Stimulated activated CD4-positive, alpha-beta T cell treated with anti-CD3 and anti-CD28 coated beads, Interleukin-15, amount 100 ng/mL, for 1 hour (primary cell): Measurements from ENCODE around the gene PIGW.
A peak's percentile ranks its signal among the peaks of the same experiment; 100 is the strongest.

ENCODE experiments used
- DNase-seq, 2 donors: peaks; one replicate each; pipeline ENCODE4 v3.0.0-alpha.2; 2020; ENCODE audit warnings: low read depth in 1 of 2, low spot score in 1 of 2

Gene PIGW

GRCh38 chr17:36534840-36535668 lies at the start of gene PIGW, which contains the start of gene MYO19:
Gene PIGW, plus strand, starts transcription at chr17:36534987. Its CDS starts 2,115 bp downstream, at chr17:36537102.
Gene MYO19, minus strand, starts transcription at chr17:36534868. Its CDS starts 2,330 bp downstream, at chr17:36532538.
- DNase-seq = peak; percentile 69 to 83

- no peak for DNase-seq
Measured at GRCh38 chr17:36485027-36485426, 49.8 kb upstream of the PIGW start.

- no peak for DNase-seq
Measured at GRCh38 chr17:36485805-36486203, 49.0 kb upstream of the PIGW start.

GRCh38 chr17:36486204-36487194 lies 48.3 kb upstream of the PIGW start, which contains the start of gene ZNHIT3:
Gene ZNHIT3, plus strand, starts transcription at chr17:36486681. Its CDS starts 19 bp downstream, at chr17:36486700.
- DNase-seq = peak; percentile 79 to 82

GRCh38 chr17:36493956-36494355 lies 40.8 kb upstream of the PIGW start:
- no peak for DNase-seq

- no peak for DNase-seq
Measured at GRCh38 chr17:36494674-36495073, 40.1 kb upstream of the PIGW start.

- DNase-seq = no peak
Measured at GRCh38 chr17:36495076-36495578, 39.7 kb upstream of the PIGW start.

- no peak for DNase-seq
Measured at GRCh38 chr17:36496018-36496789, 38.6 kb upstream of the PIGW start.

GRCh38 chr17:36498155-36498554 lies 36.6 kb upstream of the PIGW start:
- DNase-seq = no peak

- no peak for DNase-seq
Measured at GRCh38 chr17:36498560-36499300, 36.1 kb upstream of the PIGW start.

- no peak for DNase-seq
Measured at GRCh38 chr17:36500745-36501225, 34.0 kb upstream of the PIGW start.

GRCh38 chr17:36501351-36501750 lies 33.4 kb upstream of the PIGW start:
- DNase-seq = no peak

GRCh38 chr17:36501963-36502362 lies 32.8 kb upstream of the PIGW start:
- DNase-seq = no peak

- no peak for DNase-seq
Measured at GRCh38 chr17:36503456-36504155, 31.2 kb upstream of the PIGW start.

- no peak for DNase-seq
Measured at GRCh38 chr17:36504156-36504545, 30.6 kb upstream of the PIGW start.

GRCh38 chr17:36505171-36505570 lies 29.6 kb upstream of the PIGW start:
- no peak for DNase-seq

GRCh38 chr17:36506249-36506826 lies 28.4 kb upstream of the PIGW start:
- DNase-seq = no peak

GRCh38 chr17:36506831-36507230 lies 28.0 kb upstream of the PIGW start:
- no peak for DNase-seq

- no peak for DNase-seq
Measured at GRCh38 chr17:36507266-36507665, 27.5 kb upstream of the PIGW start.
